Glutamatergic neuron (in vitro differentiated cells): Measurements from ENCODE around the gene ARFGEF3. TPM values are rescaled to one million over a fixed set of nuclear protein-coding genes. Genes with fewer than 3 reads are reported as not detected.

Experiments
- DNase-seq: peaks from one replicate; pipeline ENCODE4 v3.0.0; 2022
- H3K27ac Mint-ChIP-seq: one replicate; pipeline ENCODE4 v1.8.0; 2020; ENCODE audit warnings: mild to moderate bottlenecking, mixed read lengths, inconsistent platforms; ENCODE audit not compliant: unreplicated experiment
- H3K27me3 Mint-ChIP-seq: one replicate; pipeline ENCODE4 v1.8.0; 2020; ENCODE audit warnings: mild to moderate bottlenecking, moderate library complexity, mixed read lengths, inconsistent platforms; ENCODE audit not compliant: unreplicated experiment
- H3K36me3 Mint-ChIP-seq: one replicate; pipeline ENCODE4 v1.8.0; 2020; ENCODE audit warnings: mild to moderate bottlenecking, mixed read lengths, inconsistent platforms; ENCODE audit not compliant: unreplicated experiment
- H3K4me1 Mint-ChIP-seq: one replicate; pipeline ENCODE4 v1.8.0; 2020; ENCODE audit warnings: mild to moderate bottlenecking, low read depth, mixed read lengths, inconsistent platforms; ENCODE audit not compliant: unreplicated experiment
- H3K4me3 Mint-ChIP-seq: one replicate; pipeline ENCODE4 v1.8.0; 2020; ENCODE audit warnings: mild to moderate bottlenecking, mixed read lengths, inconsistent platforms; ENCODE audit not compliant: unreplicated experiment
- H3K9me3 Mint-ChIP-seq: one replicate; pipeline ENCODE4 v1.8.0; 2020; ENCODE audit warnings: mild to moderate bottlenecking, moderate library complexity, mixed read lengths, inconsistent platforms; ENCODE audit not compliant: unreplicated experiment
- total RNA-seq: library from RNA; stranded (reverse); fragmentation: NEBNext Ultra II Directional; extraction: Animal tissue kit (Norgen Biotek cat#: 25700); gene quantifications from one replicate; pipeline ENCODE4 v1.2.1, GENCODE V29; 2021; ENCODE audit not compliant: unreplicated experiment
- TF ChIP-seq, protein P1 (sequence below): fragments of 200-600 bp; sonication (generic); IDR thresholded peaks from one replicate; pipeline ENCODE4 v1.5.0; 2021; ENCODE audit not compliant: partially characterized antibody, unreplicated experiment

The ARFGEF3 gene
- total RNA-seq, 1 donor from 2014 or later = 15.3 TPM

DNA sequence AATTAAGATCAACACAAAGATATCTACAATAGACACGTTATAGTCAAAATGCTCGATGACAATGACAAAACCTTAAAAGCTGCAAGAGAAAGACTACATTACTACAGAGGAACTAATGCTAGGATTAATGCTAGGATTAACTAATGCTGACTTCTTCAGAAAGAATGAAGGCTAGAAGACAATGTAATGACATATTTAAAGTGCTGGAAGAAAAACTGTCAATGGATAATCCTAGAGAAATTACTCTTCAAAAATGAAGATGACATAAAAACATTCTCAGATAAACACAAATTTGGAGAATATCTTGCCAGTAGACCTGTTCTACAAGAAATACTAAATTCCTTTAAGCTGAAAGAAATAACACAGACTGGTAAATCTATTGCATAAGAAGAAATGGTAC, 140.8 kb downstream of the ARFGEF3 start:
- H3K4me1 Mint-ChIP-seq = no peaks in the 10 kb centered on the region
- H3K27ac Mint-ChIP-seq = no peak overlapping the region
- H3K4me3 Mint-ChIP-seq = no peak overlapping the region
- no peaks in the 10 kb centered on the region for H3K9me3 Mint-ChIP-seq
- H3K36me3 Mint-ChIP-seq = no peaks in the 10 kb centered on the region
- TF ChIP-seq, protein P1, sequence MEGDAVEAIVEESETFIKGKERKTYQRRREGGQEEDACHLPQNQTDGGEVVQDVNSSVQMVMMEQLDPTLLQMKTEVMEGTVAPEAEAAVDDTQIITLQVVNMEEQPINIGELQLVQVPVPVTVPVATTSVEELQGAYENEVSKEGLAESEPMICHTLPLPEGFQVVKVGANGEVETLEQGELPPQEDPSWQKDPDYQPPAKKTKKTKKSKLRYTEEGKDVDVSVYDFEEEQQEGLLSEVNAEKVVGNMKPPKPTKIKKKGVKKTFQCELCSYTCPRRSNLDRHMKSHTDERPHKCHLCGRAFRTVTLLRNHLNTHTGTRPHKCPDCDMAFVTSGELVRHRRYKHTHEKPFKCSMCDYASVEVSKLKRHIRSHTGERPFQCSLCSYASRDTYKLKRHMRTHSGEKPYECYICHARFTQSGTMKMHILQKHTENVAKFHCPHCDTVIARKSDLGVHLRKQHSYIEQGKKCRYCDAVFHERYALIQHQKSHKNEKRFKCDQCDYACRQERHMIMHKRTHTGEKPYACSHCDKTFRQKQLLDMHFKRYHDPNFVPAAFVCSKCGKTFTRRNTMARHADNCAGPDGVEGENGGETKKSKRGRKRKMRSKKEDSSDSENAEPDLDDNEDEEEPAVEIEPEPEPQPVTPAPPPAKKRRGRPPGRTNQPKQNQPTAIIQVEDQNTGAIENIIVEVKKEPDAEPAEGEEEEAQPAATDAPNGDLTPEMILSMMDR = no peak
- no peaks in the 10 kb centered on the region for H3K27me3 Mint-ChIP-seq
- DNase-seq = no peak

DNA sequence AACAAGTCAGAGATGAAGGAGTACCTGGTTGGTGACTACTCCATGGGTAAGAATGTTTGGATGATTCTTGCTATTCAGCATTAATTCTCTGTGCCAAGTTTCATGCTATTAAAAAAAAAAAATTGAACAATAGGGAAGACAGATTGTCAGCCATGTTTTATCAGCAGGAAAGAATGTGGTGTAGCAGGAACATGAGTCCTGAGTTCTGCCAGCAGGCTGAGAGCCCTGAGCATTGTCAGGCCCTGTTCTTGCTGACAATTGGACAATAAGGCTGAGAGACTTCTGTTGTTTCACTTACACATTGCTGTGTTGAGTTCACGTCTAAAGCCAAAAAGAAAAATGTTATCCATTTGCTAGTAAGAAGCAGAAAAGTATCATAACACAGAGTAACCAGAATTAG, 145.6 kb downstream of the ARFGEF3 start:
- Mint-ChIP-seq H3K36me3 (no peaks in the 10 kb centered on the region), H3K9me3 (no peaks in the 10 kb centered on the region), H3K4me3 (no peak overlapping the region), H3K27me3 (no peaks in the 10 kb centered on the region), H3K4me1 (no peaks in the 10 kb centered on the region), H3K27ac (no peak overlapping the region)
- no peak for DNase-seq
- TF ChIP-seq, protein P1 = no peak

DNA sequence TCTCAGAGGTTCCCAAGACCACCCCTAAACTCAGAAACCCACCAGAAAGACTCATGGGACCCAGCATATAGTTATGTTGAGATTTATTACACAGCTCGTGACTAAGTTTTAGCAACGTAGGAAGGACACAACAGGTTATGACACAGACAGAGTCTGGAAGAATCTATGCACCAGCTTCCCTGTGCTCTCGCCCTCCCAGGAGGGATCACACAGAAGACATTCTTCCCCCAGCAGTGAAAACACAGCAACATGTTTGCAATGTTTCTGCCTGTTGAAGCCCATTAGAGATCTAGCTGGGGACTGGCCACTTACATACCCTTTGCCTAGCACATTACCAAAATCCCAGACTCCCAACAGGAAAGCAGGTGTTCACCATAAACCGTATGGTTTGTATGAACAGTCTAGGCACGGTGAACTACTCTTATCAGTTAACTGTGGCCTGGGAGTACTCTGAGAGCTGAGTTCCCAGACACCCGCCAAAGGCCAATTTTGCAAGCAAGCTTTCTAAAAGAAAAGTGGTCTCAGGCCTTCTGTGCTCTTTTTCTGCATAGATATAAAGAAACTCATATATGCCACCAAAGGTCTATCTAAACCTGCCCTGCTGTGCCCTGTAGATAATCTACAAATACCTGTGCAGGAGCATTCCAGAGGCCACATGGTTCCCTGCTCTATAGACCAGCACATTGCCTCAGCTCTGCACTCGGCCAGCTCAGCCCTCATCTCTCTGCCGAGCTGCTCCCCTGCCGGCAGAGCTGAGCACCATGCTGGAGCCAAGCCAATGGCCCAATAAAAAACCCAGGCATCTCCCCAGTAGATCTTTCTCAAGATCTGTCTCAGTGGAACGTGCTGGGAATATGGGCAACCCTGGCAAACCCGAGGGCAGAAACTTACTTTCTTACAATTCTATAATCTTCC, 146.3 kb downstream of the ARFGEF3 start:
- TF ChIP-seq, protein P1 = no peak
- DNase-seq = no peak
- H3K4me1 Mint-ChIP-seq = no peaks in the 10 kb centered on the region
- no peaks in the 10 kb centered on the region for H3K9me3 Mint-ChIP-seq
- no peak overlapping the region for H3K4me3 Mint-ChIP-seq
- H3K27ac Mint-ChIP-seq = no peak overlapping the region
- no peaks in the 10 kb centered on the region for H3K36me3 Mint-ChIP-seq
- H3K27me3 Mint-ChIP-seq = no peaks in the 10 kb centered on the region

DNA sequence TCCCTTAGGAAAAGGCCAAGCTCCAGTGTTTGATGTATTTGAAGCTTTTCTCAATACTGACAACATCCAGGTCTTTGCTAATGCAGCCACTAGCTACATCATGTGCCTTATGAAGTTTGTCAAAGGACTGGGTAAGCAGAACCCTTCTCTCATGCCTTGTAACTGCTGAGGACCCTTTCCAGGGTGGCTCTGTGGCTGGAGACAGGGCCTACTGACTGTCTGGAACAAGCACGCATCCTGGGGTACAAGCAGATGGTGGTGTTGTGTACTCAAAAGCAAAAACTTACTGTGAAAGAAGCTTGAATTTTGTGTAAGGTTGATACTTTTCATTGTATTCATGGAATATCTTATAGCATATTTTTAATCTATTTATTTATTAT, 147.0 kb downstream of the ARFGEF3 start:
- TF ChIP-seq, protein P1 = no peak
- Mint-ChIP-seq H3K9me3 (no peaks in the 10 kb centered on the region), H3K27me3 (no peaks in the 10 kb centered on the region), H3K36me3 (no peaks in the 10 kb centered on the region), H3K4me1 (no peaks in the 10 kb centered on the region), H3K4me3 (no peak overlapping the region), H3K27ac (no peak overlapping the region)
- no peak for DNase-seq

DNA sequence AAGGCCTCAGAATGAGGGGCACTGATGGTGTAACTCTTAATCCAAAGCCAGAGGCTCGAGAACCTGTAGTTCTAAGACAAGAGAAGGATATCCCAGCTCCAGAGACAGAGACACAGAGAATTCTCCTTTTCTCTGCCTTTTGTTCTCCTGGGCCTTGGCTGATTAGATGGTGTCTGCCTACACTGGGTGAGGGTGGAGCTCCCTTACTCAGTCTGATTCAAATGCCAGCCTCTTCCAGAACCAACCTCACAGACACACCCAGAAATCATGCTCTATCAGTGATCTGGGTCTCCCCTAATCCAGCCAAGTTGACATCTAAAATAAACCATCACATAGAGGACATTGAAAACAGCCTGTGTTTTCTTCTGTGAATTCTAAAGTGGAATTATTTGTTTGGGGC, 148.0 kb downstream of the ARFGEF3 start:
- no peak overlapping the region for H3K4me3 Mint-ChIP-seq
- no peaks in the 10 kb centered on the region for H3K4me1 Mint-ChIP-seq
- no peaks in the 10 kb centered on the region for H3K36me3 Mint-ChIP-seq
- no peak for DNase-seq
- no peaks in the 10 kb centered on the region for H3K27me3 Mint-ChIP-seq
- H3K9me3 Mint-ChIP-seq = no peaks in the 10 kb centered on the region
- no peak overlapping the region for H3K27ac Mint-ChIP-seq
- TF ChIP-seq, protein P1 = no peak
